ENCODE measurements around the gene PLP2.

The PLP2 gene

GRCh38 chrX:49187526-49187925 lies 15.8 kb downstream of the PLP2 start:
- DNase-seq: no peak

- no peak for DNase-seq
These were observed 16.9 kb downstream of the PLP2 start for GRCh38 chrX:49188468-49189076.

- DNase-seq: no peak
These were observed 17.9 kb downstream of the PLP2 start for GRCh38 chrX:49189606-49190005.

DNA sequence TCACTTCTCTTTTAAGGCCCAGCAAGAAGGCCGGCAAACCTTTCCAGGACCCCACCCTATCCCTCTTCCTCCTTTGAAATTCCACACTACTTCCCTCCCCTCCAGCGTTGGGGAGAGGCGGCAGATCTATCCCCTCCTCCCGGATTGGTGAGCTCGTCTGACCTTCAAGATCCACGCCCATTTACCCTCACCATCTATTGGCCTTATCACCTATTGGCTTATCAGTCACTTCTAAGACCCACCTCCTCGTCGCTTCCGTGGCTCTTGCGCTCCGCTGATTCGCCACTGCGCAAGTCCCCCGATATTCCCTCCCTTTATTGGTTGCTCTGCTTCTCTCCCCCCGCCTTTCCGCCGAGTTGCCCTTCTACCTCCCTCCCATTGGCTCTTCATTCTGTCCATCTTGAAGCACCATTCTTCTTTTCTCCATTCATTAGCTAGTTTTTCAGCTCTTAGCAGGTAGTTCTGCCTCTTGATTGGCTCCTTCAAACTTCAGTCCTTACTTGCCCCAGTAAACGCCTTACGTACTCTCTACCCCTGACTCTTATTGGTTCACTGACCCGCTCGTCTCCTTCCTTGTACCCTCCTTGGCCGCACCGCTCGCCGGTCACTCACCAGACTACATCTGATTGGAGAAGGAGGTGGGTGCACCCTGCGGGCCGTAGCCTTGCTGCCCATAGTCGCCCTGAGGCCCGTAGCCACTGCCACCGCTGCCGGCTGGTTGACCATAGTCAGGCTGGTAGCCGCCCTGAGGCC lies 19.3 kb downstream of the PLP2 start:
- peak; percentile 96 for DNase-seq

DNA sequence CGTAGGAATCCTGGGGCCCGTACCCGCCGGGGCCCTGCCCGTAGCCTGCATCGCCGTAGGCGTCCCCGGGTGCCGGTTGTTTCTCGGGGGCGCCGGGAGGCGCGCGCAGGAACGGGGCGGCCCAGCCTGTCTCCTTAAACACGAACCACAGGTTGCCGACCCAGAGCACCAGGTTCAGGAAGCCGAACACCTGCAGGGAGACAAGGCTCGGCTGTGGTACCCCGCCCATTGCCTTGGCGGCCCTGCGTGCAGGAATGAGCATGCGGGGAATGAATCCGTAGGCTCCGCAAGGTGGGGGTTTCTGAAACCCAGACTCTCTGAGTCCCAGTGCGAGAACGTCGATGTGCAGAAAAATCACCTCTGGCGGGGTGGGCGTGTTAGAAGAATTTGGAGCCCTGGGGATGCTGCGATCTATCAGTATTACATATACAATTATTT lies 19.9 kb downstream of the PLP2 start:
- DNase-seq: no peak

- no peak for DNase-seq
These were observed 21.1 kb downstream of the PLP2 start for GRCh38 chrX:49192722-49193328.

GRCh38 chrX:49193542-49193964 lies 21.9 kb downstream of the PLP2 start:
- DNase-seq: no peak

- DNase-seq: no peak
These were observed 25.9 kb downstream of the PLP2 start for GRCh38 chrX:49197543-49198087.

- DNase-seq: no peak
These were observed 27.0 kb downstream of the PLP2 start for GRCh38 chrX:49198540-49199314.

GRCh38 chrX:49199315-49199595 lies 27.6 kb downstream of the PLP2 start:
- no peak for DNase-seq

- peak; percentile 68 for DNase-seq
These were observed 28.4 kb downstream of the PLP2 start, which contains the start of gene SYP for GRCh38 chrX:49199906-49200771. TSS of gene SYP (minus strand) at chrX:49200193. CDS start at chrX:49200186, 7 bp downstream.

- DNase-seq: no peak
These were observed 30.3 kb downstream of the PLP2 start for GRCh38 chrX:49202022-49202421.

DNA sequence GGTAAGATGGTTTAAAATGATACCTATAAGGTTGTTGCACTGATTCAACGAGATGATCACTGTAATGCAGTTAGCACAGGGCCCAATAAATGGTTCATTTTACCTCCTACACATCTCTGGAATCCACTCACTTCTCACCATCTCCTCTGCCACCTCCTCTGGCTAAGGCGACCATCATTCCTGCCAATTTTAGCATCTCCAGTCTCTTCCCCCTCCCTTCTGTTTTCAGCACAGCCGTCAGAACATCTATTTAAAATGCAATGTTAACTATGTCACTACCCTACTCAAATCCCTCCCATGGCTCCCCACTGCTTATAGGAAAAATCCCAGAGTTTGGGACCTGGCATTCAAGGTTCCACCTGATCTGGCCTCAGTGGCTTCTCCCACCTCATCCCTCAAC lies 31.8 kb downstream of the PLP2 start:
- no peak for DNase-seq

DNA sequence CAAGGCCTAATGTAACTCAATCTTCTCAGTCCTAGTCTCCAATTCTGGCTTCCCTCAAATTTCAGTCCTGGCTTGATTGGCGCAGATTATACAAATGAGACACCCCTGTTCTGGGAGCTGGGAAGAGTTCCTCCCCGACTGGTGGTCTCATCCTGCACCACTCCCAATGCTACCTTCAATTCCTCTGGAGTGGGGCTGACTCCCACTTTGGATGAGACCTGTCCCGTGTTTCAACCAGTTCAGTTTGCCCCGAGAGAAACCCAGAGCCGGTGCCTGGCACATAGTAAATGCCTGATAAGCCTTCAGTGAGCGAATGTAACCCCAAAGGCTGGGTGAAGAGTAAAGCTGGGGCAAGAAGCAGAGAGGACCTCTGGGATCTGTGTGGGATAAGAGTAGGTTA lies 32.3 kb downstream of the PLP2 start:
- DNase-seq: no peak

GRCh38 chrX:49204709-49205108 lies 33.0 kb downstream of the PLP2 start:
- DNase-seq: no peak

- DNase-seq: no peak
These were observed 33.7 kb downstream of the PLP2 start for GRCh38 chrX:49205443-49205842.

GRCh38 chrX:49206543-49206942 lies 34.8 kb downstream of the PLP2 start:
- DNase-seq: no peak

DNA sequence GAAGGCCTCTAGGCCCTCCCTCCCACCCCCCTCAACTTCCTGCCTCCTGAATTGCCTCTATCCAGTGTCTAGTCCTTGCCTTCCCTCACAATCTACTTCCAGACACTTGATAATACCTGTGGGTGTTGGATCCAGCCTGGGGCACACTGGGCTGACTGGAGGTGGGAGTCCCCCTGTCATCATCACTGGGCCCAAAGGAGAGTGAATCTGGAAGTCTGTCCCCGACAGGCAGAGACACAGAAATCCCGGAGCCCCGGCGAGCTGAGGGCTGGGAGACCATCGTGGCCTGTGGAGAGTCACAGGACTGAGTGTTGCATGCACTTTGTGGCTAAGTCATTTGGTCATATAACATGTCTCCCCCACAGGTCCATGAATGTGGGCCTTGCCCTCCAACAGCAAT lies 36.7 kb downstream of the PLP2 start:
- DNase-seq: no peak

GRCh38 chrX:49209434-49210251 lies 37.9 kb downstream of the PLP2 start:
- no peak for DNase-seq

- DNase-seq: no peak
These were observed 38.7 kb downstream of the PLP2 start for GRCh38 chrX:49210406-49210805.

GRCh38 chrX:49211074-49211473 lies 39.4 kb downstream of the PLP2 start:
- DNase-seq: no peak

All from NCI-H2029 (cell line).